GM23248 (cell line): ENCODE results near the gene TP53INP2. TPM values are rescaled to one million over a fixed set of nuclear protein-coding genes. Genes with fewer than 3 reads are reported as not detected.
"Not testable (repeated sequence)": the region's sequence is repeated elsewhere in the genome, so short reads cannot be mapped to it uniquely, and the experiment has no call there.

Experiments used
- DNase-seq: peaks from one replicate; pipeline ENCODE4 v3.0.0-alpha.2; 2015
- H2AFZ ChIP-seq: fragments of 200-600 bp; sonication (generic); 2 replicates; pipeline ENCODE4 v1.6.1; 2016; ENCODE audit warnings: antibody characterized with exemption
- H3F3A ChIP-seq: fragments of 200-600 bp; sonication (generic); 2 replicates; pipeline ENCODE4 v1.6.1; 2016; ENCODE audit warnings: mild to moderate bottlenecking, antibody characterized with exemption, mixed run types; ENCODE audit not compliant: insufficient read depth
- H3K27ac ChIP-seq: fragments of 200-600 bp; sonication (generic); 2 replicates; pipeline ENCODE4 v1.5.1; 2016; ENCODE audit warnings: mild to moderate bottlenecking
- H3K27me3 ChIP-seq: fragments of 200-600 bp; sonication (generic); replicated peaks from 2 replicates; pipeline ENCODE4 v1.6.1; 2016; ENCODE audit warnings: mild to moderate bottlenecking; ENCODE audit not compliant: insufficient read depth
- H3K36me3 ChIP-seq: fragments of 200-600 bp; sonication (generic); 2 replicates; pipeline ENCODE4 v1.6.1; 2016; ENCODE audit warnings: low read depth, mild to moderate bottlenecking
- H3K4me1 ChIP-seq: fragments of 200-600 bp; sonication (generic); 2 replicates; pipeline ENCODE4 v1.6.1; 2016; ENCODE audit warnings: mild to moderate bottlenecking; ENCODE audit not compliant: insufficient read depth
- H3K4me2 ChIP-seq: fragments of 200-600 bp; sonication (generic); one replicate; pipeline ENCODE4 v1.6.1; 2016; ENCODE audit warnings: mild to moderate bottlenecking; ENCODE audit not compliant: unreplicated experiment
- H3K4me3 ChIP-seq: fragments of 200-600 bp; sonication (generic); 2 replicates; pipeline ENCODE4 v1.5.1; 2016; ENCODE audit warnings: mild to moderate bottlenecking
- H3K79me2 ChIP-seq: fragments of 200-600 bp; sonication (generic); 2 replicates; pipeline ENCODE4 v1.6.1; 2016; ENCODE audit warnings: mild to moderate bottlenecking; ENCODE audit not compliant: insufficient read depth
- H3K9ac ChIP-seq: fragments of 200-600 bp; sonication (generic); 2 replicates; pipeline ENCODE4 v1.6.1; 2016; ENCODE audit warnings: mild to moderate bottlenecking
- H3K9me2 ChIP-seq: fragments of 200-600 bp; sonication (generic); 2 replicates; pipeline ENCODE4 v1.6.1; 2016; ENCODE audit warnings: mixed run types, mild to moderate bottlenecking, moderate library complexity; ENCODE audit not compliant: insufficient read depth
- H3K9me3 ChIP-seq: fragments of 200-600 bp; sonication (generic); one replicate; pipeline ENCODE4 v1.6.1; 2017; ENCODE audit warnings: low read depth
- H4K20me1 ChIP-seq: fragments of 200-600 bp; sonication (generic); 2 replicates; pipeline ENCODE4 v1.6.0; 2016; ENCODE audit not compliant: insufficient read depth
- EZH2 ChIP-seq: fragments of 200-600 bp; sonication (generic); IDR thresholded peaks from 2 replicates; pipeline ENCODE4 v1.6.1; 2018; ENCODE audit warnings: antibody characterized with exemption, mild to moderate bottlenecking; ENCODE audit not compliant: insufficient read depth, poor library complexity, severe bottlenecking
- EZH2phosphoT487 ChIP-seq: fragments of 200-600 bp; sonication (generic); IDR thresholded peaks from 2 replicates; pipeline ENCODE4 v1.6.1; 2018; ENCODE audit warnings: antibody characterized with exemption, moderate library complexity, mild to moderate bottlenecking, low read depth; ENCODE audit not compliant: insufficient read depth
- WGBS, 2 experiments: methylation state at CpG; one replicate each; pipeline ENCODE4 v1.1.6; 2015 to 2017; ENCODE audit warnings: low lambda C conversion rate in 2 of 2, low coverage in 1 of 2; ENCODE audit errors: missing lambda C conversion rate in 2 of 2; 5-methylcytosine and 5-hydroxymethylcytosine counted together
- in situ Hi-C: fragments of 300-500 bp; cut with MboI; formaldehyde crosslinking; loops from 2 replicates; pipeline ENCODE4 v1.15.0; 2020
- polyA plus RNA-seq: library from polyadenylated mRNA; unstranded; fragments of >200 nt; fragmentation: Nextera tagmentation; extraction: Ambion mirVana; gene quantifications from 2 replicates; pipeline ENCODE4 v1.2.1, GENCODE V29; 2016
- total RNA-seq: library from RNA; depleted of rRNA; stranded (reverse); fragments of >200 nt; shearing (Covaris generic); gene quantifications from 2 replicates; pipeline ENCODE4 v1.2.3, GENCODE V29; 2014

The TP53INP2 gene
- total and polyA plus RNA-seq, 2 experiments from 2014 or later: 3.9 to 4.4 TPM

DNA sequence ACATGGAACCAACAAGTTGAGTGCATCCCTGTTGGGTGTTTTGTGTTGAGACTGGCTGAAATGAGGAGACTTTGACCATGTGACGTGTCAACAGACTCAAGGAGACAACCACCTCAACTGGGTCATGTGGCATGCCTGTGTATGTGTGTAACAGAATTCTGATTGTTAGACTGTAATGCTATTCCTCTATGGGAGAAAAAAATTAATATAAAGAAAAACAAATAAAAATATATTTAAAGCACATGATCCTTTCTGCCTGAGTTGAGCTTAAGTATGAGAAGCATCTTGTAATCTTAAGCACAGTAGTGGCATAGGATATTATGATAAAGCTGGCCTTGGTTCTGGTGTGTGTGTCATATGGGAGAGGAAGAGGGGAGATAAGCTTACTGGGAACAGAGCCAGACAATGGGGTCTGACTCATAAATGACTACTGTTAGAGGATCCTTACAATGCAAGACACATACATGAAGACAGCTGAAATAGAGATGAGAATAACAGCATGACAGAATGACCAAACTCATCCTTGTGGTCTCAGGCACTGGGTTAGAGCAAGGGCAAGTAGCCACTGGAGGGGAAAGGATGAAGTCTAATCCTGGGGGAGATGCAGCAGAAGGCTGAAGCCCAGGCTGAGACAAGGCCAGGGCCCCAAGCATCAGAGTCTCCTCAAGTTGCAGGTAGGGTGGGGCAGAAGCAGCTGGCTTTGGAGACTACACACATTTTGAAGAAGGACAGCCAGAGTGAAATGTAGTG lies 9.2 kb downstream of the TP53INP2 start:
- Histone ChIP-seq H4K20me1 (no peaks in the 10 kb centered on the region), H3K4me3 (no peak overlapping the region), H3K9ac (peak overlapping the region; percentile 25; the same call in 1 of the 2 replicates), H3K27me3 (no peaks in the 10 kb centered on the region), H3K4me1 (peaks cover 36% of the 10 kb centered on the region), H3K79me2 (no peaks in the 10 kb centered on the region), H3K4me2 (peak overlapping the region; percentile 43), H3K9me3 (no peaks in the 10 kb centered on the region), H2AFZ (no peak overlapping the region), H3F3A (peaks cover 51% of the 10 kb centered on the region), H3K27ac (peak overlapping the region; percentile 67), H3K9me2 (no peaks in the 10 kb centered on the region), H3K36me3 (no peaks in the 10 kb centered on the region)
- DNase-seq: peak; percentile 96
- TF ChIP-seq EZH2 (no peak), EZH2phosphoT487 (peak; percentile 93)
- in situ Hi-C loops: loop anchor here (25.0 kb wide), 1 partner anchor 401 kb away; the partner anchor contains the start of gene AHCY
- 83 to 88% methylated on average over 1 of the region's 1 CpG for WGBS, 2 experiments

DNA sequence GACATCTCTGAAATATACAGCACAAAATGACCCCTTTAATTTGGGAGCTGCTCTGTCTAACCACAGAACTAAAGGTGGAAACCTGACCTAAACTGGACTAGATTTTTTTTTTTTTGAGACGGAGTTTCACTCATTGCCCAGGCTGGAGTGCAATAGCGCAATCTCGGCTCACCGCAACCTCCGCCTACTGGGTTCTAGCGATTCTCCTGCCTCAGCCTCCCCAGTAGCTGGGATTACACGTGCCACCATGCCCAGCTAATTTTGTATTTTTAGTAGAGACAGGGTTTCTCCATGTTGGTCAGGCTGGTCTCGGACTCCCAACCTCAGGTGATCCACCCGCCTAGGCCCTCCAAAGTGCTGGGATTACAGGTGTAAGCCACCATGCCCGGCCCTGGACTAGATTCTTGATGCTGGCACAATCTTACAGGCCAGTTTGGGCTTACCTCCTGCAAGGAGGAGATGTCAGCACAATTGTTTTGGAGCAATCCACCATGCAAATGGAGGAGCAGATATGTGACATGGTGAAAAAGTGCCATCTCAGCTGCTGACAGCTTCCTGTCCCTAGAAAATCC lies 9.9 kb downstream of the TP53INP2 start:
- H3K9ac ChIP-seq, H4K20me1 ChIP-seq, H3K4me3 ChIP-seq, H3K79me2 ChIP-seq, H3K4me2 ChIP-seq, DNase-seq, H3K9me3 ChIP-seq, H3K9me2 ChIP-seq, H3K36me3 ChIP-seq, H3K27me3 ChIP-seq, H2AFZ ChIP-seq: not testable (repeated sequence)
- peak overlapping the region; percentile 67 for H3K27ac ChIP-seq
- peaks cover 36% of the 10 kb centered on the region for H3K4me1 ChIP-seq
- H3F3A ChIP-seq: peaks cover 49% of the 10 kb centered on the region
- in situ Hi-C loops: loop anchor here (25.0 kb wide), 1 partner anchor 402 kb away; the partner anchor contains the start of gene AHCY
- WGBS, 2 experiments: 91 to 93% methylated on average over 10 of the region's 10 CpGs

GRCh38 chr20:34715384-34715783 lies 11.2 kb downstream of the TP53INP2 start:
- Histone ChIP-seq H3K4me3 (no peak overlapping the region), H3K4me1 (peaks cover 36% of the 10 kb centered on the region), H2AFZ (no peak overlapping the region), H3K9me2 (no peaks in the 10 kb centered on the region), H4K20me1 (no peaks in the 10 kb centered on the region), H3K79me2 (no peaks in the 10 kb centered on the region), H3K36me3 (no peaks in the 10 kb centered on the region), H3K27me3 (no peaks in the 10 kb centered on the region), H3K27ac (peak overlapping the region; percentile 62), H3F3A (peaks cover 49% of the 10 kb centered on the region), H3K9ac (peak overlapping the region; percentile 42; the same call in 1 of the 2 replicates), H3K4me2 (peak overlapping the region; percentile 43), H3K9me3 (no peaks in the 10 kb centered on the region)
- in situ Hi-C loops: loop anchor here (25.0 kb wide), 1 partner anchor 403 kb away; the partner anchor contains the start of gene AHCY
- DNase-seq: peak; percentile 77
- TF ChIP-seq EZH2 (no peak), EZH2phosphoT487 (no peak)
- 36 to 38% methylated on average over 4 of the region's 4 CpGs for WGBS, 2 experiments

- Histone ChIP-seq H3K27me3 (no peaks in the 10 kb centered on the region), H3K36me3 (no peaks in the 10 kb centered on the region), H3K27ac (no peak overlapping the region), H3K4me2 (no peak overlapping the region), H3F3A (peaks cover 45% of the 10 kb centered on the region), H3K79me2 (no peaks in the 10 kb centered on the region), H3K4me3 (no peak overlapping the region), H2AFZ (no peak overlapping the region), H3K9me3 (no peaks in the 10 kb centered on the region), H3K4me1 (peaks cover 36% of the 10 kb centered on the region), H3K9ac (no peak overlapping the region), H3K9me2 (no peaks in the 10 kb centered on the region), H4K20me1 (no peaks in the 10 kb centered on the region)
- 97 to 100% methylated on average over 2 of the region's 2 CpGs for WGBS, 2 experiments
- no peak for TF ChIP-seq EZH2phosphoT487
- TF ChIP-seq EZH2: no peak
- no peak for DNase-seq
- in situ Hi-C loops: loop anchor here (25.0 kb wide), 1 partner anchor 405 kb away; the partner anchor contains the start of gene AHCY
Observed at GRCh38 chr20:34716921-34717229, 12.7 kb downstream of the TP53INP2 start.
